Kidney (tissue), 14 donors: Measurements from ENCODE around the gene LYSMD4. TPM values are rescaled to one million over a fixed set of nuclear protein-coding genes. Genes with fewer than 3 reads are reported as not detected.

ENCODE experiments used
- DNase-seq, 5 donors: peaks; one replicate each; pipeline ENCODE4 v3.0.0-alpha.2; 2013 to 2020
- FAIRE-seq: peaks from 2 replicates; lab custom pipeline; 2012; peaks lifted over from hg19 to GRCh38; lab: Jason Lieb, UNC
- H3K27ac ChIP-seq, 2 donors: one replicate each; pipeline ENCODE4 v1.7.0; 2013; ENCODE audit warnings: low read depth in 2 of 2, low read length in 2 of 2, inconsistent platforms in 1 of 2
- H3K27me3 ChIP-seq: one replicate; pipeline ENCODE4 v1.7.1; 2013; ENCODE audit warnings: low read length, inconsistent platforms; ENCODE audit not compliant: control insufficient read depth, insufficient read depth
- H3K36me3 ChIP-seq, 3 donors: one replicate each; pipeline versions ENCODE4 v1.7.0 to v1.7.1; 2013; ENCODE audit warnings: low read length in 3 of 3, control low read depth in 1 of 3, inconsistent platforms in 1 of 3; ENCODE audit not compliant: insufficient read depth in 3 of 3, control insufficient read depth in 2 of 3
- H3K4me1 ChIP-seq, 3 donors: one replicate each; pipeline versions ENCODE4 v1.7.0 to v1.7.1; 2013; ENCODE audit warnings: low read length in 3 of 3, inconsistent platforms in 1 of 3, low read depth in 1 of 3; ENCODE audit not compliant: control insufficient read depth in 2 of 3, insufficient read depth in 2 of 3
- H3K4me3 ChIP-seq, 3 donors: one replicate each; pipeline versions ENCODE4 v1.7.0 to v1.8.1; 2013; ENCODE audit warnings: low read length in 3 of 3, control low read depth in 1 of 3, inconsistent platforms in 1 of 3
- H3K9ac ChIP-seq, 3 donors: one replicate each; pipeline versions ENCODE4 v1.7.0 to v1.7.1; 2013; ENCODE audit warnings: low read length in 3 of 3, control low read depth in 1 of 3, inconsistent platforms in 1 of 3
- H3K9me3 ChIP-seq, 3 donors: one replicate each; pipeline versions ENCODE4 v1.7.0 to v1.7.1; 2013; ENCODE audit warnings: low read length in 3 of 3, control low read depth in 1 of 3, inconsistent platforms in 1 of 3; ENCODE audit not compliant: control insufficient read depth in 2 of 3, insufficient read depth in 1 of 3
- intact Hi-C: fragments of 100-400 bp; cut with DNase I; formaldehyde crosslinking; loops from one replicate; pipeline ENCODE4 v1.11.1; 2022
- polyA plus RNA-seq: library from polyadenylated mRNA; stranded (reverse); fragments of 350-450 nt; fragmentation: Illumina TruSeq; extraction: RNeasy Lipid Tissue Mini Kit (QIAGEN cat#74804); gene quantifications from one replicate; pipeline ENCODE4 v1.2.3, GENCODE V29; 2014; ENCODE audit warnings: low read depth, low replicate concordance; ENCODE audit not compliant: insufficient read depth
- total RNA-seq: library from RNA; stranded (reverse); fragmentation: NEBNext Ultra II Directional; extraction: Animal tissue kit (Norgen Biotek cat#: 25700); gene quantifications from one replicate; pipeline ENCODE4 v1.2.1, GENCODE V29; 2021
- TF ChIP-seq, protein P1 (sequence below): IDR thresholded peaks from 3 replicates; pipeline ENCODE4 v1.5.1; 2012; ENCODE audit warnings: mild to moderate bottlenecking, moderate library complexity, borderline replicate concordance; ENCODE audit not compliant: insufficient read depth; ENCODE audit errors: extremely low read depth
- donor health status: control.
- donor health status: control.
- donor health status: control.
- donor health status: control.
- donor health status: control.
- donor health status: DM: yes; HTN: yes; CAD: no.
- donor health status: Normal renal cell carcinoma (clear cell type).

LYSMD4 gene
- total and polyA plus RNA-seq, 2 donors from 2014 or later: 4.9 to 8.6 TPM

DNA sequence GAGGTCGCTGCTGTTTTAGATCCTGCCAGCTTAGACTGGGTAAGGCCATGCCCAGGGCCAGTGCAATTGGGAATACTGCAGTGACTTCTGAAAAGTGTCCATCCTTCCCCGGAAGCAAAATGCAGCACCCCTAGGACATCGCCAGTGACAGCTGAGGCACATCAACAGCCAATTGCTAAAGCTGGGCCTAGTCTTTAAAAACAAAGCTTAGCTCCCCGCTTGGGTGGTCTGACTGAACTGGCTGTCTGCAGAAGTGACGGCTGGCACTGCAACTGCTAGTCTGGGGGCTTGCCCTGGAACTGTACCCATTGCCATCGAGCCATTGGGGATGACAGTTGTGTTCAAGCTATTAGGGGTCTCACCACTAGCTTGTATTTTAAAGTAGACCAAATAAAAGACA, 4.3 kb downstream of the LYSMD4 start:
- H3K4me3 ChIP-seq: no peak overlapping the region
- no peak overlapping the region for H3K9ac ChIP-seq
- H3K36me3 ChIP-seq: peaks cover 0 to 9% (median 2%) of the 10 kb centered on the region in 3 donors
- no peak for FAIRE-seq
- no peak overlapping the region for H3K27ac ChIP-seq
- H3K9me3 ChIP-seq: no peaks in the 10 kb centered on the region
- no peaks in the 10 kb centered on the region for H3K27me3 ChIP-seq
- no peak for DNase-seq
- H3K4me1 ChIP-seq: peaks cover 0 to 2% (median 0%) of the 10 kb centered on the region in 3 donors
- intact Hi-C loops: no loop called here
- TF ChIP-seq, protein P1, sequence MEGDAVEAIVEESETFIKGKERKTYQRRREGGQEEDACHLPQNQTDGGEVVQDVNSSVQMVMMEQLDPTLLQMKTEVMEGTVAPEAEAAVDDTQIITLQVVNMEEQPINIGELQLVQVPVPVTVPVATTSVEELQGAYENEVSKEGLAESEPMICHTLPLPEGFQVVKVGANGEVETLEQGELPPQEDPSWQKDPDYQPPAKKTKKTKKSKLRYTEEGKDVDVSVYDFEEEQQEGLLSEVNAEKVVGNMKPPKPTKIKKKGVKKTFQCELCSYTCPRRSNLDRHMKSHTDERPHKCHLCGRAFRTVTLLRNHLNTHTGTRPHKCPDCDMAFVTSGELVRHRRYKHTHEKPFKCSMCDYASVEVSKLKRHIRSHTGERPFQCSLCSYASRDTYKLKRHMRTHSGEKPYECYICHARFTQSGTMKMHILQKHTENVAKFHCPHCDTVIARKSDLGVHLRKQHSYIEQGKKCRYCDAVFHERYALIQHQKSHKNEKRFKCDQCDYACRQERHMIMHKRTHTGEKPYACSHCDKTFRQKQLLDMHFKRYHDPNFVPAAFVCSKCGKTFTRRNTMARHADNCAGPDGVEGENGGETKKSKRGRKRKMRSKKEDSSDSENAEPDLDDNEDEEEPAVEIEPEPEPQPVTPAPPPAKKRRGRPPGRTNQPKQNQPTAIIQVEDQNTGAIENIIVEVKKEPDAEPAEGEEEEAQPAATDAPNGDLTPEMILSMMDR: no peak

DNA sequence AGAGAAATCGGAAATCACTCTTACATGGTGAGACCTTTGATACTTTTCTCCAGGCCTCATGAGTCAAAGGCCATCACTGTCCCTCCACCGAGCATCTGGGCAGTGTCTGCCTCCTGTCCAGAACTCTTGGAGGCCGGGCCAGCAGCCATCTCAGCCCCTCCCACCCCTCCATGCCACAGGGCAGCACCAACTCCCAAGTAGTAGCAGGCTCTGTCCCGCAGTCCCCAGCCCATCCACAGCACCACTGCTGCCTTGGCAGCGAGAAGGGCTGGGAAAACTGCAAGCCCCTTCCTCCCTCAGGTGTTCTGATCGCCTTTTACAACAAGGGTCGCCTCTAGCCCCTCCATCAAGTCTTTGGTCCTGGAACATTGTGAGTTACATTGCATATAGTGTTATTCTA, 5.5 kb downstream of the LYSMD4 start:
- H3K9ac ChIP-seq: no peak overlapping the region
- DNase-seq (no peak), FAIRE-seq (no peak)
- H3K36me3 ChIP-seq: peaks cover 0 to 9% (median 2%) of the 10 kb centered on the region in 3 donors
- no peak overlapping the region for H3K4me3 ChIP-seq
- H3K27ac ChIP-seq: no peak overlapping the region
- H3K27me3 ChIP-seq: no peaks in the 10 kb centered on the region
- TF ChIP-seq, protein P1: no peak
- H3K4me1 ChIP-seq: peaks cover 0 to 2% (median 0%) of the 10 kb centered on the region in 3 donors
- H3K9me3 ChIP-seq: no peaks in the 10 kb centered on the region
- intact Hi-C loops: no loop called here

GRCh38 chr15:99727330-99727729, 5.9 kb downstream of the LYSMD4 start:
- peaks cover 0 to 9% (median 2%) of the 10 kb centered on the region in 3 donors for H3K36me3 ChIP-seq
- no peak overlapping the region for H3K27ac ChIP-seq
- H3K4me1 ChIP-seq: peaks cover 0 to 2% (median 0%) of the 10 kb centered on the region in 3 donors
- intact Hi-C loops: no loop called here
- H3K9me3 ChIP-seq: no peaks in the 10 kb centered on the region
- TF ChIP-seq, protein P1: no peak
- no peaks in the 10 kb centered on the region for H3K27me3 ChIP-seq
- no peak overlapping the region for H3K4me3 ChIP-seq
- FAIRE-seq: no peak
- no peak for DNase-seq
- no peak overlapping the region for H3K9ac ChIP-seq

GRCh38 chr15:99726333-99726732, 6.9 kb downstream of the LYSMD4 start:
- FAIRE-seq (no peak), DNase-seq (no peak)
- TF ChIP-seq, protein P1: no peak
- Histone ChIP-seq H3K27ac (no peak overlapping the region), H3K9me3 (no peaks in the 10 kb centered on the region), H3K27me3 (no peaks in the 10 kb centered on the region), H3K4me1 (no peaks in the 10 kb centered on the region), H3K36me3 (peaks cover 0 to 9% (median 2%) of the 10 kb centered on the region in 3 donors), H3K4me3 (no peak overlapping the region), H3K9ac (no peak overlapping the region)
- intact Hi-C loops: no loop called here
